SU-DHL-6 (cell line): ENCODE measurements around the gene BSCL2.

Experiments used
- H2AFZ ChIP-seq: fragments of 200-600 bp; sonication (generic); 2 replicates; pipeline ENCODE4 v1.6.1; 2014; ENCODE audit warnings: low read depth, mild to moderate bottlenecking, moderate library complexity, mixed read lengths, antibody characterized with exemption, low read length; ENCODE audit not compliant: severe bottlenecking
- H3F3A ChIP-seq: fragments of 200-600 bp; shearing (Covaris generic); 2 replicates; pipeline ENCODE4 v1.6.0; 2016; ENCODE audit warnings: antibody characterized with exemption, mild to moderate bottlenecking; ENCODE audit not compliant: insufficient read depth
- H3K27ac ChIP-seq: fragments of 200-600 bp; sonication (generic); 2 replicates; pipeline ENCODE4 v1.5.1; 2016; ENCODE audit warnings: low read depth, mild to moderate bottlenecking, low read length, moderate library complexity, mixed read lengths
- H3K27me3 ChIP-seq: fragments of 200-600 bp; sonication (generic), shearing (Covaris generic); 2 replicates; pipeline ENCODE4 v1.6.0; 2014; ENCODE audit warnings: mild to moderate bottlenecking, low read length
- H3K36me3 ChIP-seq: fragments of 200-600 bp; sonication (generic); 2 replicates; pipeline ENCODE4 v1.6.1; 2014; ENCODE audit warnings: mild to moderate bottlenecking, low read length, mixed read lengths
- H3K4me2 ChIP-seq: fragments of 300-600, 200-600 bp; shearing (Covaris generic), sonication (generic); 2 replicates; pipeline ENCODE4 v1.6.0; 2014; ENCODE audit warnings: low read length, low read depth, mild to moderate bottlenecking; ENCODE audit not compliant: poor library complexity, severe bottlenecking
- H3K4me3 ChIP-seq: fragments of 200-600 bp; sonication (generic); 2 replicates; pipeline ENCODE4 v1.5.1; 2014; ENCODE audit warnings: antibody characterized with exemption, low read length, mild to moderate bottlenecking, mixed read lengths; ENCODE audit not compliant: insufficient read depth, poor library complexity, severe bottlenecking
- H3K79me2 ChIP-seq: fragments of 200-600 bp; sonication (generic); 2 replicates; pipeline ENCODE4 v1.6.1; 2014; ENCODE audit warnings: mild to moderate bottlenecking, low read length, moderate library complexity; ENCODE audit not compliant: insufficient read depth
- H3K9ac ChIP-seq: fragments of 200-600 bp; sonication (generic); 2 replicates; pipeline ENCODE4 v1.7.0; 2014; ENCODE audit warnings: mild to moderate bottlenecking, low read length
- H3K9me2 ChIP-seq: fragments of 200-600 bp; sonication (generic); replicated peaks from 2 replicates; pipeline ENCODE4 v1.6.1; 2014; ENCODE audit warnings: low read length; ENCODE audit not compliant: insufficient read depth
- H3K9me3 ChIP-seq: fragments of 200-600 bp; sonication (generic); 2 replicates; pipeline ENCODE4 v1.6.1; 2014; ENCODE audit warnings: low read length, mixed read lengths; ENCODE audit not compliant: insufficient read depth
- H4K20me1 ChIP-seq: fragments of 200-600 bp; sonication (generic); 2 replicates; pipeline ENCODE4 v1.6.1; 2014; ENCODE audit warnings: low read depth, mild to moderate bottlenecking, antibody characterized with exemption, low read length, moderate library complexity, mixed read lengths
- CTCF ChIP-seq: fragments of 200-600 bp; sonication (generic); IDR thresholded peaks from one replicate; pipeline ENCODE4 v1.5.1; 2017; ENCODE audit warnings: antibody characterized with exemption, mild to moderate bottlenecking, low read length, moderate library complexity; ENCODE audit not compliant: insufficient read depth, poor library complexity, severe bottlenecking
- EZH2phosphoT487 ChIP-seq: fragments of 200-600 bp; sonication (generic), shearing (Covaris generic); conservative IDR thresholded peaks from 2 replicates; pipeline ENCODE4 v1.6.1; 2018; ENCODE audit warnings: mild to moderate bottlenecking, antibody characterized with exemption, low read length, moderate library complexity, mixed read lengths

The BSCL2 gene

GRCh38 chr11:62721994-62722393 lies 14.8 kb upstream of the BSCL2 start:
- Histone ChIP-seq H3K79me2 (peaks cover 61% of the 10 kb centered on the region), H3K9me2 (no peaks in the 10 kb centered on the region), H3K9me3 (no peaks in the 10 kb centered on the region), H4K20me1 (peaks cover 22% of the 10 kb centered on the region), H3K9ac (no peak overlapping the region), H3K27me3 (no peaks in the 10 kb centered on the region), H3F3A (no peaks in the 10 kb centered on the region), H3K4me3 (no peak overlapping the region), H2AFZ (no peak overlapping the region), H3K27ac (no peak overlapping the region), H3K36me3 (peaks cover 57% of the 10 kb centered on the region), H3K4me2 (no peak overlapping the region)
- no peak for TF ChIP-seq EZH2phosphoT487
- no peak for TF ChIP-seq CTCF

- Histone ChIP-seq H3F3A (no peaks in the 10 kb centered on the region), H3K9ac (no peak overlapping the region)
- TF ChIP-seq EZH2phosphoT487 (no peak), CTCF (no peak)
These were observed 12.2 kb upstream of the BSCL2 start for GRCh38 chr11:62719302-62719978.

GRCh38 chr11:62716816-62717215 lies 9.6 kb upstream of the BSCL2 start:
- Histone ChIP-seq H2AFZ (no peak overlapping the region), H3K4me2 (no peak overlapping the region), H3K36me3 (peaks cover 49% of the 10 kb centered on the region), H3K27me3 (no peaks in the 10 kb centered on the region), H3K9ac (no peak overlapping the region), H3F3A (peaks cover 13% of the 10 kb centered on the region), H4K20me1 (no peaks in the 10 kb centered on the region), H3K9me2 (no peaks in the 10 kb centered on the region), H3K4me3 (no peak overlapping the region), H3K79me2 (peaks cover 23% of the 10 kb centered on the region), H3K9me3 (no peaks in the 10 kb centered on the region), H3K27ac (no peak overlapping the region)
- TF ChIP-seq EZH2phosphoT487 (no peak), CTCF (no peak)

More at GRCh38 chr11:62719302-62719978, 12.2 kb upstream of the BSCL2 start:
- no peaks in the 10 kb centered on the region for H3K27me3 ChIP-seq
- H3K79me2 ChIP-seq = peaks cover 41% of the 10 kb centered on the region
- peaks cover 68% of the 10 kb centered on the region for H3K36me3 ChIP-seq
- no peak overlapping the region for H3K27ac ChIP-seq
- no peaks in the 10 kb centered on the region for H3K9me3 ChIP-seq
- H4K20me1 ChIP-seq = peaks cover 5% of the 10 kb centered on the region
- no peak overlapping the region for H3K4me3 ChIP-seq
- no peaks in the 10 kb centered on the region for H3K9me2 ChIP-seq
- no peak overlapping the region for H3K4me2 ChIP-seq
- H2AFZ ChIP-seq = no peak overlapping the region
